CD4-positive, alpha-beta T cell treated with Interleukin-15 for 4 hours (primary cell): Measurements from ENCODE around the gene GABPB1.
"Not testable (repeated sequence)": the region's sequence is repeated elsewhere in the genome, so short reads cannot be mapped to it uniquely, and the experiment has no call there.

Experiments
- DNase-seq: peaks from one replicate; pipeline ENCODE4 v3.0.0-alpha.2; 2020; ENCODE audit warnings: low spot score

The GABPB1 gene

DNA sequence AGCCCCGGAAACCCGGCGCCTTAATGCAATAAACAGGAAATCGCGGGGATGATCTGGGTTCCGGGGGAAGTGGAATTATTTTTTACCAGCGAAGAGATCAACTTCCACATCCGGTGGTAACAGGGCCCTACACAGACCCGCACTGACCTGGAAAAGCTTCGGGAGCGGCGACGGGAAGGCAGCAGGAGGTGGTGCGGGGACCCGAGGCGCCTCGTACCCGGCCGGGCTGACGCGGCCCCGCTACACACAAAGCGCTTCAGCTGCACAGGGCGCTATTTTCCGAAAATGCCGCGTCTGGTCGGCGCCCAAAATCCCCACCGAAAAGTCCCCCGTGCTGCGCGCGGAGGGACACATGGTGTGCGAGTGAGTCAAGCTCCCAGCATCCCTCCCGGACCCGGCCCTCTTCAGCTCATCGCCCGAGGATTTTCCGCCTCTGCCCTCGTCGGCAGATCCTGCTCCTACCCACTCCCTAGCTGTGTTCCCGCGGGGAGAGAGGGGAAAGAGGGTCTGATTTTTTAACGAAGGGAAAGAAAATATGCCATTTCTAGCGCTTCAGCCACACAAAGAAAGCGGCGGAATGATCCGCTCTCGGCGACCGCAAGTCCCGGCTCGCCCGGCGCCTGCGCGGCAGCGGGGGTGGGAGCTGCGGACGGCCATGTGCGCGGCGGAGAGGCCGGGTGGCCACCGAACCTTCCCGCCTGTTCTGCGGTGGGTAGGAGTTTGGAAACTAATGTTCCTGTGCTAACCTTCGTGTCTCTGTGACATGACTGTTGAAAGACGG lies at the start of gene GABPB1:
Gene GABPB1, minus strand, starts transcription at position 361 of the 781 bp plus-strand sequence. CDS start 45,400 bp downstream, outside the sequence.
- peak; percentile 86 for DNase-seq

GRCh38 chr15:50391561-50391960 lies 36.6 kb upstream of the GABPB1 start:
- not testable (repeated sequence) for DNase-seq

DNA sequence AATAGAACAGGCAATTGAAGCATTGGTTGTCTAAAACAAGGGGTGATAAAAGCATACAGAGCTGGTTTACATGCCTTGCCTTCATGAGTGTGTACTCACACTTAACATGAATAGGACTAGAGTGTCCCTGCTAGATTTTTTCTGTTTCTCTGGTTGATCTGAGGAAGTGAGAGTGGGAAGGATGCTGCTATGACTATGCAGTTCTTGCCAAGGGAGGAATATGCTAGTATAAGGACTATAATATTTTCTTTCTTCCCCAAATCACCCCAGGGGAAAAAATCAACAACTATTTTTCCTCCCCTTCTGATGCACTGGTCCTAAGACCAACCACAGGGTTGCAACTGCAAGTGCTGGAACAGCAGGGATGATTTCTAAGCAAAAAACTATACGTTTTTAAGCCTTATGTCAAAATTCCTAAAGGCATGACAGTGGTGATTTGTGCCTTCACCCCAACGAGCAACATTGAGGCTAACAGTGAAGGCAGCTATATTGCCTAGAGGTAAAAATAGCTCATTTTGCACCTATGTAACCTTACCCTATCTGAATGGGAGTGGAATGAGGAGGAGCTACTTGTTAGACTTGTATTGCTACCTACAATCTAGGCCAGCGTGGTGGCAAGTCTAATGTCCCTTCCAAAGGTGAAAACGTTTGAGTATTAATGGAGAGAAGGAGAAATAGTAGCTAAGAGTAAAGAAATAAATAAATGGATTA lies 35.7 kb upstream of the GABPB1 start:
- no peak for DNase-seq

- not testable (repeated sequence) for DNase-seq
Observed at GRCh38 chr15:50382408-50382807, 27.4 kb upstream of the GABPB1 start.

- DNase-seq: no peak
Observed at GRCh38 chr15:50381438-50381837, 26.4 kb upstream of the GABPB1 start.

DNA sequence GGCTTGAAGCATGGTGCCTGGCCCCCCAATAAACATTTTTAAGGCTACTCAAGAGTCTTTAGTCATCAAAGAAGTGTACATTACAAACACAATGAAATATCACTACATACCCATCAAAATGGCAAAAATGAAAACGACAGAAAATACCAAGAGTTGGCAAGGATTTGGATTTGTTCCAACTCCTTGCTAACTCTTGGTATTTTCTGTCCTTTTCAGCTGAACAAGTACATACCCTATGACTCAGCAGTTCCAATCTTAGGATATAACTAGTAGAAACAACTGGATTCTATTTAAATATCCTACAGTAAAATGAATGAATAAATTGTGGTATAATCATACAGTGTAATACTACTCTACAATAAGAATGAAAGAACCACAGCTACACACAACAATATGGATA lies 25.1 kb upstream of the GABPB1 start:
- DNase-seq: no peak

GRCh38 chr15:50379413-50379812 lies 24.4 kb upstream of the GABPB1 start:
- not testable (repeated sequence) for DNase-seq

DNA sequence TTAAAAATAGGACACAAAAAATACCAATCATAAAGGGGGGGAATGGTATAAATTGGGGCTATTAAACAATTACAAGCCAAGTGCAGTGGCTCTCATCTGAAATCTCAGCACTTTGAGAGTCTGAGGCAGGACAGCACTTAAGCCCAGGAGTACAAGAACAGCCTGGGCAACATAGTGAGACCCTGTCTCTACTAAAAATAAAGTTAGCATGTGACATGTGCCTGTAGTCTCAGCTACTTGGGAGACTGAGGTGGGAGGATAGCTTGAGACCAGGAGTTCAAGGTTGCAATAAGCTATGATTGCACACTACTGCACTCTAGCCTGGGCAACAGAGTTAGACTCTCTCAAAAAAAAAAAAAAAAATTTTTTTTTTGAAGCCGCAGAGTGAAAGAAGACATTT lies 23.8 kb upstream of the GABPB1 start:
- no peak for DNase-seq

GRCh38 chr15:50377867-50378751 lies 23.1 kb upstream of the GABPB1 start:
- DNase-seq: no peak

DNA sequence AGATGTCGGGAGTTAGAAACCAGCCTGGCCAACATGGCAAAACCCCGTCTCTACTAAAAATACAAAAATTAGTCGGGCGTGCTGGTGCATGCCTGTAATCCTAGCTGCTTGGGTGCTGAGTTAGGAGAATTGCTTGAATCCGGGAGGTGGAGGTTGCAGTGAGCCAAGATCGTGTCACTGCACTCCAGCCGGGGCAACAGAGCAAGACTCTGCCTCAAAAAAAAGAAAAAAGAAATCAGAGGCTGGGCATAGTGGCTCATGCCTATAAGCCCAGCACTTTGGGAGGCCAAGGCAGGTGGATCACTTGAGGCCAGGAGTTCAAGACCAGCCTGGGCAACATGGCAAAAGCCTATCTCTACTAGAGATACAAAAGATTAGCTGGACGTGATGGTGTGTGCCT lies 14.6 kb upstream of the GABPB1 start:
- DNase-seq: not testable (repeated sequence)

DNA sequence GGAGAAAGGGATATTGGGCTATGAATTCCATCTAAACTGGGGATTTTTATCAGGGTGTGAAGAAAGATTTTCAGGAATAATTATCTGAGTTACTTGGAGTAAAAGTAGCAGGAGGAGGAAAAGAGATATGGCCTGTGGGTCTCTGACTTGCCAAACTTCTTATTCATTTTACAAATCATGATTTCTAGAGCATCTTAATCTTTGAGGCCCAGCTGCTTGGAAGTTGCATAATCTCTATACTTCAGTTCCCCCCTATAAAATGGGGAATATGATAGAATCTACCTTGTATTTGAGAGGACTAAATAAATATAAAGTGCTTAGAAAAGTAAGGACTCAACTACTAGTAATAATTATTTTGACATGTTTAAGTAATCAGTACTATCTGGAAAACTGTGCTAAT lies 11.0 kb upstream of the GABPB1 start:
- DNase-seq: no peak

DNA sequence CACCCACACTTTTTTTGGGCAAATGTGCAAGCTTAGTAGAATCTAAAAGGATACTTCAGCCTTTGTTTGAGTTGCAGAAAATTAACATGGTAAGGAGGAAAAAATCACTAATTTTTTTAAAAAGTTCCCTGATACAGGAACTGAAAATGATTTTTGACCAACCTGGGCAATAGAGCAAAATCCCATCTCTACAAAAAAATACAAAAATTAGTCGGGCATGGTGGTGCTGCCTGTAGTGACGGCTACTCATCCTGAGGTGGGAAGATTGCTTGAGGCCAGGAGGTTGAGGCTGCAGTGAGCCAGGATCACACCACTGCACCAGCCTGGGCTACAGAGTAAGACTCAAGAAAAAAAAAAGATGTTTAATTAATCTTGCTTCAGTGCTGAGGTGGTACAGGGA lies 10.6 kb upstream of the GABPB1 start:
- no peak for DNase-seq

DNA sequence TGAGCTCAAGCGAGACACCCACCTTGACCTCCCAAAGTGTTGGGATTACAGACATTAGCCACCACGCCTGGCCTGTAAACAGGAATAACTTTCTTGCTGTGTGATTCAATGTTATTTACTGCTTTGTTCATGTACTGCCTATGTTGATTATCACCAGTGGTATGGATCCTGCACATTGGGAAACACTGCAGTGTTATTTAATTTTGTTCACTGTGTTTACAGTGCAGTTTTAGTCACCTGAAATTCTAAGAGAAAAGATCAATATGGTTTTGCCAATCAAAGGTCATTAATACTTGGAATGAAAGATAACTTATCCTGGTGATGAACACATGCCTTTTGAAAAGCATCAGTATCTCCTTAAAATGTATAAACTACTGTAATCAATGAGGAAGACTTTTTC lies 8.6 kb upstream of the GABPB1 start:
- DNase-seq: no peak

- no peak for DNase-seq
Observed at GRCh38 chr15:50361756-50362155, 6.8 kb upstream of the GABPB1 start.

- peak; percentile 37 for DNase-seq
Observed at GRCh38 chr15:50358845-50359244, 3.8 kb upstream of the GABPB1 start.

- no peak for DNase-seq
Observed at GRCh38 chr15:50355980-50356379, 982 bp upstream of the GABPB1 start.

GRCh38 chr15:50355619-50355905 lies 564 bp upstream of the GABPB1 start:
- no peak for DNase-seq

DNA sequence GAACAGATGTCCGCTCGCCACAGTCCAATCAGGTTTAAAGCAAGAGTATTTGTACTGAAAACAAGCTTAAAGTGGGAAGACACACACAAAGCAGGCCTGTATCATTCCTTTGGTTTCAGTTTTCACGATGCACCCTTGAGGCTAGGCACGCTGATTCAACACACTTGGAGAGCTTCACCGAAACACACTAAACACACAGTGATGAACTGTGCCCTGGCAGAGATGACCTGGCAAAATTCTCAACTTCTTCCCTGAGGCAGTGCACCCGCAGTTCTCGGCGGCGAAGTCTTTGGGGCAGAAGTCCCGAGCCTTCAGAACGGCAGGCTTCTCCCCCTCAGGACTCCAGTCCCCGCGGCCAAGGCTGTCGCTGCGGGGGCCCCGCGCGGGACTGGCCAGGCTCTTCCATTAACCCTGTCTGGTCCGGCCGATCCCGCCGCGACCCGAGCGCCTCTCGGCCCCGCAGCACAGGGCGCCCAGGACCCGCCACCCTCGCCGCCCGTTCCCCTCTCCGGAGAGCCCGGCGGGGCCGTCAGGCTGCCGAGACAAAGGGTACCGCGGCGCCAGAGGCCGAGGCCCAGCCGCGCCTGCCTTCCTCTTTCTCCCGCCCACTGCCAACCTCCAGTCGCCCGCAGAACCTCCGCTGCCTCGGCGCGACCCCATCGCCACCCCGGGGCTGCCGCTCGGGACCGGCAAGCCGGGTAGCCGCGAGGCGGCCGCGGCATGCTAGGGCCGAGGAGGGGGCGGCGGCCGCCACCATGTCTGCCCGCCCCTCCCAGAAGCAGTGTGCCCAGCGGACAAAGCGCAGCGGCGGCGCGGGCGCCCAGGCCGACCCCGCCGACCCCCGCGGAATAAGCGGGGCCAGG lies 792 bp downstream of the GABPB1 start:
- peak; percentile 50 for DNase-seq

GRCh38 chr15:50353251-50353974 lies 1.6 kb downstream of the GABPB1 start:
- peak; percentile 55 for DNase-seq

DNA sequence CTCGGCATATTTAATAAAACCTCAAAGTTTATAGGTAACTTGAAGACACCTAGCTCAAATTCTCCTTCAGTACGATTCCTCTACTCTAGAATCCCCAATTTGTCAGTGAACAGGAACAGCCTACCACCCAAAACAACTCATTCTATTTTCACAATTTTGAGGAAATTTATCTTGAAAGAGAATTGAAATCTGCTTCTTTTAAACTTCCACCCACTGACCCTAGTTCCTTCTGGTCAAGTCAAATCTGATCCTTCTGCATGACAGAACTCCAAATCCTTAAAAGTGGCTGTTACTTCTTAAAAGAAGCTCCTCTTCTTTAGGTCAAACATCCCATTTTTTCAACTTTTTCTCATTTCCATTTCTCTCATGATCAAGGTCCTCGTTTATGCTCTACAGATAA lies 4.4 kb downstream of the GABPB1 start:
- DNase-seq: no peak

- no peak for DNase-seq
Observed at GRCh38 chr15:50345298-50345697, 9.7 kb downstream of the GABPB1 start.
